Activated CD8-positive, alpha-beta memory T cell treated with anti-CD3 and anti-CD28 coated beads for 36 hours (primary cell): Measurements from ENCODE around the gene MEDAG. TPM values are rescaled to one million over a fixed set of nuclear protein-coding genes. Genes with fewer than 3 reads are reported as not detected.

Source experiments
- CTCF ChIA-PET: fragments of 350-600 bp; sonication (Branson Sonifier 250); formaldehyde crosslinking; loops from one replicate; lab custom pipeline; 2021; ENCODE audit warnings: antibody characterized with exemption; lab: Charles Lee
- POLR2A ChIA-PET: fragments of 350-600 bp; sonication (Branson Sonifier 250); formaldehyde crosslinking; loops from one replicate; lab custom pipeline; 2021; ENCODE audit warnings: antibody characterized with exemption; lab: Charles Lee
- total RNA-seq, 2 experiments: library from RNA; stranded (reverse); gene quantifications; one replicate each; pipeline ENCODE4 v1.2.3, GENCODE V29; 2021

Gene MEDAG
- total RNA-seq: not detected

GRCh38 chr13:30905932-30906383 lies at the start of gene MEDAG:
Gene MEDAG, plus strand, starts transcription at chr13:30906271. Its CDS starts 245 bp downstream, at chr13:30906516.
- POLR2A ChIA-PET: no interaction called here
- CTCF ChIA-PET: no interaction called here

- ChIA-PET CTCF (interaction anchor here (2.2 kb wide), 1 partner anchor 9 kb away, joined by 6 read pairs; no protein-coding TSS in a partner anchor), POLR2A (no interaction called here)
Measured at GRCh38 chr13:30857018-30857417, 49.1 kb upstream of the MEDAG start.

GRCh38 chr13:30857636-30858035 lies 48.4 kb upstream of the MEDAG start:
- CTCF ChIA-PET: interaction anchor here (1.5 to 2.2 kb wide), 2 partner anchors 8 to 10 kb away, joined by 3 to 6 read pairs; no protein-coding TSS in a partner anchor
- POLR2A ChIA-PET: interaction anchor here (0.6 kb wide), 1 partner anchor 726 kb away, joined by 5 read pairs; no protein-coding TSS in a partner anchor

GRCh38 chr13:30859326-30859725 lies 46.7 kb upstream of the MEDAG start:
- ChIA-PET CTCF (no interaction called here), POLR2A (no interaction called here)

GRCh38 chr13:30861163-30861562 lies 44.9 kb upstream of the MEDAG start:
- POLR2A ChIA-PET: no interaction called here
- CTCF ChIA-PET: no interaction called here

- CTCF ChIA-PET: no interaction called here
- POLR2A ChIA-PET: no interaction called here
Measured at GRCh38 chr13:30861836-30862467, 44.1 kb upstream of the MEDAG start.

- ChIA-PET CTCF (no interaction called here), POLR2A (no interaction called here)
Measured at GRCh38 chr13:30862707-30863106, 43.4 kb upstream of the MEDAG start.

GRCh38 chr13:30863231-30863630 lies 42.8 kb upstream of the MEDAG start:
- ChIA-PET POLR2A (no interaction called here), CTCF (no interaction called here)

- CTCF ChIA-PET: interaction anchor here (0.6 kb wide), 1 partner anchor 302 kb away, joined by 3 read pairs; no protein-coding TSS in a partner anchor
- POLR2A ChIA-PET: interaction anchor here (0.6 kb wide), 1 partner anchor 46 kb away, joined by 3 read pairs; no protein-coding TSS in a partner anchor
Measured at GRCh38 chr13:30863796-30864195, 42.3 kb upstream of the MEDAG start.

GRCh38 chr13:30864433-30865122 lies 41.5 kb upstream of the MEDAG start:
- CTCF ChIA-PET: interaction anchor here (0.6 to 1.8 kb wide), 3 partner anchors 9 to 301 kb away, joined by 3 to 7 read pairs (median 3); no protein-coding TSS in a partner anchor
- POLR2A ChIA-PET: interaction anchor here (0.6 kb wide), 2 partner anchors 45 to 46 kb away, joined by 3 to 4 read pairs; no protein-coding TSS in a partner anchor

GRCh38 chr13:30865123-30866049 lies 40.7 kb upstream of the MEDAG start:
- POLR2A ChIA-PET: interaction anchor here (0.6 kb wide), 1 partner anchor 46 kb away, joined by 4 read pairs; no protein-coding TSS in a partner anchor
- CTCF ChIA-PET: interaction anchor here (0.8 to 1.8 kb wide), 6 partner anchors 8 to 34 kb away, joined by 3 to 7 read pairs (median 3); no protein-coding TSS in a partner anchor

GRCh38 chr13:30866677-30867076 lies 39.4 kb upstream of the MEDAG start:
- ChIA-PET POLR2A (no interaction called here), CTCF (interaction anchor here (1.3 kb wide), 1 partner anchor 10 kb away, joined by 6 read pairs; no protein-coding TSS in a partner anchor)

- POLR2A ChIA-PET: no interaction called here
- CTCF ChIA-PET: interaction anchor here (1.2 to 1.4 kb wide), 2 partner anchors 9 to 174 kb away, joined by 3 to 5 read pairs; no protein-coding TSS in a partner anchor
Measured at GRCh38 chr13:30867089-30867669, 38.9 kb upstream of the MEDAG start.

GRCh38 chr13:30868799-30869470 lies 37.1 kb upstream of the MEDAG start:
- CTCF ChIA-PET: interaction anchor here (1.4 kb wide), 1 partner anchor 173 kb away, joined by 5 read pairs; no protein-coding TSS in a partner anchor
- POLR2A ChIA-PET: no interaction called here

GRCh38 chr13:30869491-30869890 lies 36.6 kb upstream of the MEDAG start:
- ChIA-PET CTCF (no interaction called here), POLR2A (no interaction called here)

GRCh38 chr13:30870049-30870884 lies 35.8 kb upstream of the MEDAG start:
- POLR2A ChIA-PET: interaction anchor here (0.5 kb wide), 1 partner anchor 23 kb away, joined by 3 read pairs; no protein-coding TSS in a partner anchor

More at GRCh38 chr13:30870049-30870884, 35.8 kb upstream of the MEDAG start:
- CTCF ChIA-PET: no interaction called here
